Stimulated activated naive B cell treated with anti-CD40 and anti-IgM and Interleukin-4, amounts not matched to agents 10 μg/mL and 1 μg/mL and 100 μg/mL, for 72 hours (primary cell): ENCODE data around the gene UGT1A1.

ENCODE experiments used
- ATAC-seq, 2 donors: fragments of 150-1000 bp; cut with Tn5 transposase; replicated peaks; 2 replicates each; pipeline ENCODE4 v1.10.0; 2021; ENCODE audit warnings: moderate library complexity in 1 of 2
- DNase-seq: peaks from one replicate; pipeline ENCODE4 v3.0.0; 2021
- H3K27ac Mint-ChIP-seq: one replicate; pipeline ENCODE4 v1.8.0; 2022; ENCODE audit warnings: mild to moderate bottlenecking, mixed read lengths
- H3K27me3 Mint-ChIP-seq, 2 donors: one replicate each; pipeline ENCODE4 v1.8.0; 2022; ENCODE audit warnings: mixed read lengths in 2 of 2
- H3K36me3 Mint-ChIP-seq, 2 donors: one replicate each; pipeline ENCODE4 v1.8.0; 2022; ENCODE audit warnings: mixed read lengths in 2 of 2, mild to moderate bottlenecking in 1 of 2
- H3K4me1 Mint-ChIP-seq, 2 donors: one replicate each; pipeline ENCODE4 v1.8.0; 2022; ENCODE audit warnings: mixed read lengths in 2 of 2, mild to moderate bottlenecking in 1 of 2
- H3K4me3 Mint-ChIP-seq, 2 donors: one replicate each; pipeline ENCODE4 v1.8.0; 2022; ENCODE audit warnings: mild to moderate bottlenecking in 2 of 2, mixed read lengths in 2 of 2, moderate library complexity in 1 of 2
- H3K9me3 Mint-ChIP-seq, 2 donors: one replicate each; pipeline ENCODE4 v1.8.0; 2022; ENCODE audit warnings: mixed read lengths in 2 of 2, mild to moderate bottlenecking in 1 of 2

Gene UGT1A1

DNA sequence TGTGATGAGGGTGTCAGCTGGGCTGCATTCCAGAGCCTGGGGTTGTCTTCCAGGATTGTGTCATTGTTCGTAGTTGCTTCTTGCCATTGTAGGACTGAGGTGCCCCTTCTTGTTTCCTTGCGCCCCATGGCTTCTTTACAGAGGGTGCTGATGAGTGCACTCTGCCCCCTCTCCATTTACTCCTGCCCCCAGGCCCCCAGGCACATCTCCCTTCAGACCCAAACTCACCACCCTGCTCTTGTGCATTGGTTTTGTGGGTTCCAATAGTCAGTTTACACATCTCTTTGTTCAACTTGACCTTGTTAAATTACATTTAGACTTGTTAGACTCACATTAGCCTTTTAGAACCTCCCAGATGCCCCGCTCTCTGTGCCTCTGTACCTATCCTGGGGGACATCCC, 61.1 kb downstream of the UGT1A1 start:
- ATAC-seq (no peak), DNase-seq (no peak)
- H3K27me3 Mint-ChIP-seq, result peaks cover 9 to 11% of the 10 kb centered on the region in 2 donors
- no peak overlapping the region for H3K27ac Mint-ChIP-seq
- no peaks in the 10 kb centered on the region for H3K4me1 Mint-ChIP-seq
- H3K36me3 Mint-ChIP-seq, result no peaks in the 10 kb centered on the region
- peaks cover 0 to 1% of the 10 kb centered on the region in 2 donors for H3K9me3 Mint-ChIP-seq
- H3K4me3 Mint-ChIP-seq, result no peak overlapping the region

DNA sequence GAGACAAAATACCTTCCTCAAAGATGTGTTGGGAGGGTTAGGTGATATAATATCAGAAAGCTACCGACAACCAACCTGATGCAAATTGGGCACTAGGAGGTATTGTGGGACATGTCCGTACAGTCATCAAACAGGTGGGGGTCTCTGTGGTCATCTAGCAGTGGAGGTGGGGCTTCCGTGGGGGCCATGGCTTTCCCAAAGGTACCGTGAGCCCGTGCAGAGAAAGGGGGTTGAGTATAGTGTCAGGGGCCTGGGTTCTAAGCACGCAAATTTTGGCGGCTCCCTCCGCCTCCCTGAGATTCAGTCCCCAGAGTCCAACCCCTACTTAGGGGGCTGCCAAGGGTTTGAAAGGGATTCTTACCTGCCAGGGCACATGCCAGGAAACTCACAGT, 61.6 kb downstream of the UGT1A1 start:
- peaks cover 0 to 2% of the 10 kb centered on the region in 2 donors for H3K9me3 Mint-ChIP-seq
- H3K27me3 Mint-ChIP-seq, result peaks cover 6 to 9% of the 10 kb centered on the region in 2 donors
- DNase-seq (no peak), ATAC-seq (no peak)
- no peak overlapping the region for H3K4me3 Mint-ChIP-seq
- H3K4me1 Mint-ChIP-seq, result no peaks in the 10 kb centered on the region
- H3K36me3 Mint-ChIP-seq, result no peaks in the 10 kb centered on the region
- H3K27ac Mint-ChIP-seq, result no peak overlapping the region

DNA sequence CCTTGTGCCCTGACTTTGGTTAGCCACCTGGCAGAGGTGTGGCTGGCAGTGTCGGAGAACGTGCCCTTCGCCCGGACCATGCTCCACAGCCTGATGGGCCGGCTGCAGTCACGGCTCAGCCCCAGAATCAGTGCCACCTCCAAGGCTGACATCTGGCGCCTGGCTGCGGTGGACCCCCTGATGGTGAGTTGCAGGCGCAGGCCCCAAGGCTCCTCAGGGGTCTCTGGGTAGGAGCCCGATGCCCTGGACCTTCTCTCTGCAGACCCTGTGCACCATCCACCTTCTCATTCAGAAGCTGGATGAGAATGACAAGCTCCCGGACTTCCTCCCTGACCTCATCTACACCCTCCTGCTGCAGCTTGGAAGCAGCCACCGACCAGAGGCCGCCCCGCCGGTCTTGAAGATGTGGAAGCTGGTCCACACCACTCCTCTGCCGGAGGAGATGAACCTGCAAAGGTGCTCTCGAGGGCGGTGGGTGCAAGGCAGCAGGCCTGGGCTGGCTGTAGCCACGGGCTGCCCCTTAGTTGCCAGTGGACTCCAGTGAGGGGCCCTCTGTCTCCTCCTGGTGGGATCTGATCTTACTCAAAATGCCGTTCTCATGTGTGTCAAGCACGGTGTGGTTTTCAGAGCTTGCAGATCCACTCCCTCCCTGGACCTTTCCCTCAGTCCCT, 62.2 kb downstream of the UGT1A1 start:
- peaks cover 2 to 6% of the 10 kb centered on the region in 2 donors for H3K27me3 Mint-ChIP-seq
- ATAC-seq (no peak), DNase-seq (no peak)
- H3K4me3 Mint-ChIP-seq, result no peak overlapping the region
- no peak overlapping the region for H3K27ac Mint-ChIP-seq
- H3K9me3 Mint-ChIP-seq, result peaks cover 0 to 2% of the 10 kb centered on the region in 2 donors
- H3K4me1 Mint-ChIP-seq, result no peaks in the 10 kb centered on the region
- no peaks in the 10 kb centered on the region for H3K36me3 Mint-ChIP-seq
